HepG2 (cell line): ENCODE measurements around the gene ETHE1. TPM values are rescaled to one million over a fixed set of nuclear protein-coding genes. Genes with fewer than 3 reads are reported as not detected.

ENCODE experiments used
- CCAR2 ChIP-seq: fragments of 200-400 bp; formaldehyde crosslinking; optimal IDR thresholded peaks from 2 replicates; pipeline ENCODE3; 2018; ENCODE audit warnings: low read depth, mild to moderate bottlenecking, low read length, moderate library complexity
- DNMT3B ChIP-seq: conservative IDR thresholded peaks from 2 replicates; pipeline ENCODE4 v1.6.1; 2016; ENCODE audit warnings: missing biosample characterization, control low read depth
- HOXA9 ChIP-seq: sonication (generic); formaldehyde crosslinking; IDR thresholded peaks from 2 replicates; pipeline ENCODE4 v1.8.1; 2022; ENCODE audit warnings: missing genetic modification reagents, mild to moderate bottlenecking, moderate library complexity, borderline replicate concordance
- NFATC3 ChIP-seq: sonication (generic); formaldehyde crosslinking; IDR thresholded peaks from 2 replicates; pipeline ENCODE4 v1.5.1; 2020; ENCODE audit warnings: mild to moderate bottlenecking, missing genetic modification reagents
- SMYD3 ChIP-seq: sonication (generic); formaldehyde crosslinking; IDR thresholded peaks from 2 replicates; pipeline ENCODE4 v1.8.1; 2023; ENCODE audit warnings: mild to moderate bottlenecking, missing genetic modification reagents
- SP1 ChIP-seq, 2 experiments: fragments of 450-650 bp in 1 of 2; sonication (generic) in 1 of 2; formaldehyde crosslinking in 1 of 2; IDR thresholded peaks; 2 replicates each; pipeline versions ENCODE4 v1.4.0 to v1.6.1; 2016 to 2020; ENCODE audit warnings: missing genetic modification reagents in 1 of 2
- ZBTB10 ChIP-seq: sonication (generic); formaldehyde crosslinking; IDR thresholded peaks from 2 replicates; pipeline ENCODE4 v1.4.0; 2020; ENCODE audit warnings: missing genetic modification reagents, borderline replicate concordance
- ZNF256 ChIP-seq: sonication (generic); formaldehyde crosslinking; conservative IDR thresholded peaks from 2 replicates; pipeline ENCODE4 v1.4.0; 2020; ENCODE audit warnings: missing genetic modification reagents
- ZNF350 ChIP-seq: sonication (generic); formaldehyde crosslinking; IDR thresholded peaks from 2 replicates; pipeline ENCODE4 v1.4.0; 2020; ENCODE audit warnings: mild to moderate bottlenecking, low read depth, missing genetic modification reagents, borderline replicate concordance
- ZNF496 ChIP-seq: sonication (generic); formaldehyde crosslinking; IDR thresholded peaks from 2 replicates; pipeline ENCODE4 v1.8.1; 2023; ENCODE audit warnings: mild to moderate bottlenecking, moderate library complexity, missing genetic modification reagents; ENCODE audit not compliant: insufficient replicate concordance
- ZNF660 ChIP-seq: sonication (generic); formaldehyde crosslinking; IDR thresholded peaks from 2 replicates; pipeline ENCODE4 v1.5.1; 2020; ENCODE audit warnings: mild to moderate bottlenecking, low read depth, missing genetic modification reagents, borderline replicate concordance
- ZNF75D ChIP-seq: sonication (generic); formaldehyde crosslinking; IDR thresholded peaks from 2 replicates; pipeline ENCODE4 v1.8.1; 2023; ENCODE audit warnings: missing genetic modification reagents, mild to moderate bottlenecking, borderline replicate concordance
- polyA plus RNA-seq, 8 experiments: library from polyadenylated mRNA; depleted of rRNA in 3 of 8; stranded (reverse) in 7 of 8; unstranded in 1 of 8; fragments of >200 nt; fragmentation: Illumina TruSeq in 4 of 8; extraction: Trizol in 4 of 8; gene quantifications; 2 replicates each; pipeline versions ENCODE4 v1.2.1 to v1.2.3, GENCODE V29; 2011 to 2016; ENCODE audit warnings: low read depth in 4 of 8, missing spikeins in 1 of 8, mixed read lengths in 1 of 8; ENCODE audit not compliant: insufficient read depth in 1 of 8
- total RNA-seq, 5 experiments: library from RNA; depleted of rRNA; stranded (reverse); fragments of >200 nt; fragmentation: Illumina TruSeq; extraction: Trizol; gene quantifications; 2 replicates each; pipeline ENCODE4 v1.2.3, GENCODE V29; 2016; ENCODE audit warnings: low read depth in 1 of 5
- TF ChIP-seq, protein P1 (sequence below): sonication (generic); formaldehyde crosslinking; IDR thresholded peaks from 2 replicates; pipeline ENCODE4 v1.5.1; 2020; ENCODE audit warnings: missing genetic modification reagents, mild to moderate bottlenecking, borderline replicate concordance
- TF ChIP-seq, protein P2 (sequence below): sonication (generic); formaldehyde crosslinking; IDR thresholded peaks from 2 replicates; pipeline ENCODE4 v1.4.0; 2020; ENCODE audit warnings: missing genetic modification reagents, low read depth, mild to moderate bottlenecking, borderline replicate concordance
- TF ChIP-seq, protein P3 (sequence below): sonication (generic); formaldehyde crosslinking; IDR thresholded peaks from 2 replicates; pipeline ENCODE4 v1.4.0; 2020; ENCODE audit warnings: missing genetic modification reagents, mild to moderate bottlenecking, borderline replicate concordance
- TF ChIP-seq, protein P4 (sequence below): sonication (generic); formaldehyde crosslinking; IDR thresholded peaks from 2 replicates; pipeline ENCODE4 v1.5.0; 2020; ENCODE audit warnings: mild to moderate bottlenecking, missing genetic modification reagents, borderline replicate concordance

Gene ETHE1
- total and polyA plus RNA-seq, 2 of the 13 experiments (the other 11 are each of a cell fraction or from before 2014, with no cell fraction given) = 32.5 to 58.4 TPM

DNA sequence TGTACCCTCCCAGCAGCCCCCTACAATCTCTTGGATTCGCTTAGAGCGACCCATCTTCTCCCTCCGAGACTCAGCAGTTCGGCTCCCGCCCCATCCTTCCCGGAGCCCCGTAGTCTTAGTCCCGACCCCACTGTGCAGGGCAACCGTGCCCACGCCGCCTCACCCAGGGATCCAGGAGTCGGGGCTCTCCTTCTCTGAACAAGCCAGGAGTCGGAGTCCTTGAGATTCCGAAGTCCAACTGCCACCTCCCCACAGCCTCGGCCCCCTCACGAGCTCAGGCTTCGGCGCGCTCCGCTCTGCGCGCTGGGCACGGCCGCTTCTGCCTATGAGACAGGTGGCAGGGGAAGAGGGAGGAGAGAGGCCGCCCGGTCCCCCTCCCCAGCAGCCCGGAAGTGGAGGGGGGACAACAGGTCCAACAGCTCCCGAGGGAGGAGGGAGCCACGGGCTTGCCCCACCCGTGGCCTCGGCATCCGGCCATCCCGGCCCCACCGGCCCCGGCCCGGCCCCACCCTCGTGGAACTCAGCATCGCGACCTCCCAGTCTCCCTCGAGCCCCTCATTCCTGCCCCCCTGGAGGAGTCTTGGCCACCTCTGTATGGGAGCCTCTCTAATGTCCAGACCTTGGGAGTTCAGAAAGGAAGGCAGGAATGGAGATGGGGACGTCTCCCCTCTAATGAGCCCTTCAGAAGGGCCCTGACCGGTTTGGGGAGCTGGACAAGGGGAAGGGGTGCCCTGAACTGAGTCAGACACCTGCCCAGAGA lies 22.4 kb downstream of the ETHE1 start, which contains the start of gene PHLDB3 (continued):
- TF ChIP-seq, protein P1, sequence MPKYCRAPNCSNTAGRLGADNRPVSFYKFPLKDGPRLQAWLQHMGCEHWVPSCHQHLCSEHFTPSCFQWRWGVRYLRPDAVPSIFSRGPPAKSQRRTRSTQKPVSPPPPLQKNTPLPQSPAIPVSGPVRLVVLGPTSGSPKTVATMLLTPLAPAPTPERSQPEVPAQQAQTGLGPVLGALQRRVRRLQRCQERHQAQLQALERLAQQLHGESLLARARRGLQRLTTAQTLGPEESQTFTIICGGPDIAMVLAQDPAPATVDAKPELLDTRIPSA (CRISPR knock-in tag) = no peak
- no peak for TF ChIP-seq SMYD3 (CRISPR knock-in tag)
- TF ChIP-seq ZBTB10 (CRISPR knock-in tag) = 0 out of 2 replicates have a peak, but pooled peaks have one; percentile 8
- TF ChIP-seq ZNF496 (CRISPR knock-in tag) = no peak
- TF ChIP-seq HOXA9 = no peak
- TF ChIP-seq DNMT3B (CRISPR knock-in tag) = no peak
- TF ChIP-seq, protein P2, sequence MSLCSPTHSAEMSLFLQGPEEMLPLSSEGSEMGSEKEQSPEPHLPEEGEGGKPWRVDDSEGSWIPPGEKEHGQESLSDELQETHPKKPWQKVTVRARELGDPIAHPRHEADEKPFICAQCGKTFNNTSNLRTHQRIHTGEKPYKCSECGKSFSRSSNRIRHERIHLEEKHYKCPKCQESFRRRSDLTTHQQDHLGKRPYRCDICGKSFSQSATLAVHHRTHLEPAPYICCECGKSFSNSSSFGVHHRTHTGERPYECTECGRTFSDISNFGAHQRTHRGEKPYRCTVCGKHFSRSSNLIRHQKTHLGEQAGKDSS (CRISPR knock-in tag) = no peak
- TF ChIP-seq ZNF660 (CRISPR knock-in tag) = no peak; the same call in 1 of the 2 replicates
- no peak for TF ChIP-seq ZNF75D (CRISPR knock-in tag)
- TF ChIP-seq ZNF350 (CRISPR knock-in tag) = no peak
- TF ChIP-seq, protein P3, sequence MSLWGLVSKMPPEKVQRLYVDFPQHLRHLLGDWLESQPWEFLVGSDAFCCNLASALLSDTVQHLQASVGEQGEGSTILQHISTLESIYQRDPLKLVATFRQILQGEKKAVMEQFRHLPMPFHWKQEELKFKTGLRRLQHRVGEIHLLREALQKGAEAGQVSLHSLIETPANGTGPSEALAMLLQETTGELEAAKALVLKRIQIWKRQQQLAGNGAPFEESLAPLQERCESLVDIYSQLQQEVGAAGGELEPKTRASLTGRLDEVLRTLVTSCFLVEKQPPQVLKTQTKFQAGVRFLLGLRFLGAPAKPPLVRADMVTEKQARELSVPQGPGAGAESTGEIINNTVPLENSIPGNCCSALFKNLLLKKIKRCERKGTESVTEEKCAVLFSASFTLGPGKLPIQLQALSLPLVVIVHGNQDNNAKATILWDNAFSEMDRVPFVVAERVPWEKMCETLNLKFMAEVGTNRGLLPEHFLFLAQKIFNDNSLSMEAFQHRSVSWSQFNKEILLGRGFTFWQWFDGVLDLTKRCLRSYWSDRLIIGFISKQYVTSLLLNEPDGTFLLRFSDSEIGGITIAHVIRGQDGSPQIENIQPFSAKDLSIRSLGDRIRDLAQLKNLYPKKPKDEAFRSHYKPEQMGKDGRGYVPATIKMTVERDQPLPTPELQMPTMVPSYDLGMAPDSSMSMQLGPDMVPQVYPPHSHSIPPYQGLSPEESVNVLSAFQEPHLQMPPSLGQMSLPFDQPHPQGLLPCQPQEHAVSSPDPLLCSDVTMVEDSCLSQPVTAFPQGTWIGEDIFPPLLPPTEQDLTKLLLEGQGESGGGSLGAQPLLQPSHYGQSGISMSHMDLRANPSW = no peak
- TF ChIP-seq, protein P4, sequence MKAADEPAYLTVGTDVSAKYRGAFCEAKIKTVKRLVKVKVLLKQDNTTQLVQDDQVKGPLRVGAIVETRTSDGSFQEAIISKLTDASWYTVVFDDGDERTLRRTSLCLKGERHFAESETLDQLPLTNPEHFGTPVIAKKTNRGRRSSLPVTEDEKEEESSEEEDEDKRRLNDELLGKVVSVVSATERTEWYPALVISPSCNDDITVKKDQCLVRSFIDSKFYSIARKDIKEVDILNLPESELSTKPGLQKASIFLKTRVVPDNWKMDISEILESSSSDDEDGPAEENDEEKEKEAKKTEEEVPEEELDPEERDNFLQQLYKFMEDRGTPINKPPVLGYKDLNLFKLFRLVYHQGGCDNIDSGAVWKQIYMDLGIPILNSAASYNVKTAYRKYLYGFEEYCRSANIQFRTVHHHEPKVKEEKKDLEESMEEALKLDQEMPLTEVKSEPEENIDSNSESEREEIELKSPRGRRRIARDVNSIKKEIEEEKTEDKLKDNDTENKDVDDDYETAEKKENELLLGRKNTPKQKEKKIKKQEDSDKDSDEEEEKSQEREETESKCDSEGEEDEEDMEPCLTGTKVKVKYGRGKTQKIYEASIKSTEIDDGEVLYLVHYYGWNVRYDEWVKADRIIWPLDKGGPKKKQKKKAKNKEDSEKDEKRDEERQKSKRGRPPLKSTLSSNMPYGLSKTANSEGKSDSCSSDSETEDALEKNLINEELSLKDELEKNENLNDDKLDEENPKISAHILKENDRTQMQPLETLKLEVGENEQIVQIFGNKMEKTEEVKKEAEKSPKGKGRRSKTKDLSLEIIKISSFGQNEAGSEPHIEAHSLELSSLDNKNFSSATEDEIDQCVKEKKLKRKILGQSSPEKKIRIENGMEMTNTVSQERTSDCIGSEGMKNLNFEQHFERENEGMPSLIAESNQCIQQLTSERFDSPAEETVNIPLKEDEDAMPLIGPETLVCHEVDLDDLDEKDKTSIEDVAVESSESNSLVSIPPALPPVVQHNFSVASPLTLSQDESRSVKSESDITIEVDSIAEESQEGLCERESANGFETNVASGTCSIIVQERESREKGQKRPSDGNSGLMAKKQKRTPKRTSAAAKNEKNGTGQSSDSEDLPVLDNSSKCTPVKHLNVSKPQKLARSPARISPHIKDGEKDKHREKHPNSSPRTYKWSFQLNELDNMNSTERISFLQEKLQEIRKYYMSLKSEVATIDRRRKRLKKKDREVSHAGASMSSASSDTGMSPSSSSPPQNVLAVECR = no peak
- TF ChIP-seq SP1 (IDR thresholded peaks at IDR 0.05) = no peak
- no peak for TF ChIP-seq SP1 (CRISPR knock-in tag; IDR thresholded peaks at IDR 0.05)
- no peak for TF ChIP-seq ZNF256 (CRISPR knock-in tag)
- no peak for TF ChIP-seq CCAR2
- no peak for TF ChIP-seq NFATC3
